Measurements from ENCODE around the gene PET117. TPM values are rescaled to one million over a fixed set of nuclear protein-coding genes. Genes with fewer than 3 reads are reported as not detected.

PET117 gene
- total and polyA plus RNA-seq, 4 donors, result 3.5 to 10.2 (median 8.7) TPM

DNA sequence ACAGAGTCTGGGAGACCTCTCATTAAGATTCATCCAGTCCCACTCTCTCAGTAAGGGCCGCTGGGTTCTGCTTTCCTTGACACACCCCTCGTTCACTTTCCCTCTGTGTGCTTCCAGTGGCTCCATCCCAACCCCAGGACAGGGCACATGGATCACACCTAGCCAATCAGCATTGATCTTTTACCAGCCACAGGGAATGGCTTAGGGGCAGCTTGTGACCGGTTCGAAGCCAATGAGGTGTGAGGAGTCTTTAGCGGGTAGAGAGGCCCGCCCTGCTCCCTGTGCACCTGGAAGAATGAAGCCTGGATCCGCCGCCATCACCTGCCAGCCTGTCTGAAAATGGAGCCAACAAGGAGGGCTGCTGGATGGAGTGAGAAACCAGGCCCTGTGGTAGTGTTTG, 44.8 kb upstream of the PET117 start:
- Histone ChIP-seq H3K27ac (ENCODE audit: low read depth in 1 of 2, low read length in 2 of 2) (no peak overlapping the region), H3K9me3 (ENCODE audit: control insufficient read depth in 4 of 4, low read length in 3 of 4) (no peaks in the 10 kb centered on the region), H3K9ac (ENCODE audit: low read depth in 1 of 2, low read length in 2 of 2) (no peak overlapping the region), H3K36me3 (ENCODE audit: control insufficient read depth in 4 of 4, insufficient read depth in 3 of 4, low read depth in 1 of 4, low read length in 3 of 4) (no peaks in the 10 kb centered on the region), H3K4me3 (ENCODE audit: low read depth in 1 of 3, low read length in 3 of 3) (no peak overlapping the region), H3K4me1 (ENCODE audit: control insufficient read depth in 4 of 4, insufficient read depth in 4 of 4, low read length in 3 of 4) (no peaks in the 10 kb centered on the region), H3K27me3 (ENCODE audit: control insufficient read depth in 4 of 4, insufficient read depth in 4 of 4, low read length in 3 of 4) (peaks cover 0 to 3% (median 0%) of the 10 kb centered on the region in 4 donors)
- TF ChIP-seq, protein P1, sequence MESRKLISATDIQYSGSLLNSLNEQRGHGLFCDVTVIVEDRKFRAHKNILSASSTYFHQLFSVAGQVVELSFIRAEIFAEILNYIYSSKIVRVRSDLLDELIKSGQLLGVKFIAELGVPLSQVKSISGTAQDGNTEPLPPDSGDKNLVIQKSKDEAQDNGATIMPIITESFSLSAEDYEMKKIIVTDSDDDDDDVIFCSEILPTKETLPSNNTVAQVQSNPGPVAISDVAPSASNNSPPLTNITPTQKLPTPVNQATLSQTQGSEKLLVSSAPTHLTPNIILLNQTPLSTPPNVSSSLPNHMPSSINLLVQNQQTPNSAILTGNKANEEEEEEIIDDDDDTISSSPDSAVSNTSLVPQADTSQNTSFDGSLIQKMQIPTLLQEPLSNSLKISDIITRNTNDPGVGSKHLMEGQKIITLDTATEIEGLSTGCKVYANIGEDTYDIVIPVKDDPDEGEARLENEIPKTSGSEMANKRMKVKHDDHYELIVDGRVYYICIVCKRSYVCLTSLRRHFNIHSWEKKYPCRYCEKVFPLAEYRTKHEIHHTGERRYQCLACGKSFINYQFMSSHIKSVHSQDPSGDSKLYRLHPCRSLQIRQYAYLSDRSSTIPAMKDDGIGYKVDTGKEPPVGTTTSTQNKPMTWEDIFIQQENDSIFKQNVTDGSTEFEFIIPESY (IDR thresholded peaks at IDR 0.05), result no peak
- TF ChIP-seq, protein P2, sequence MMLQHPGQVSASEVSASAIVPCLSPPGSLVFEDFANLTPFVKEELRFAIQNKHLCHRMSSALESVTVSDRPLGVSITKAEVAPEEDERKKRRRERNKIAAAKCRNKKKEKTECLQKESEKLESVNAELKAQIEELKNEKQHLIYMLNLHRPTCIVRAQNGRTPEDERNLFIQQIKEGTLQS (IDR thresholded peaks at IDR 0.05), result no peak
- TF ChIP-seq HNF4G (IDR thresholded peaks at IDR 0.05) (no peak), FOXA1 (IDR thresholded peaks at IDR 0.05) (no peak), RAD21 (IDR thresholded peaks at IDR 0.05) (no peak), FOXA2 (IDR thresholded peaks at IDR 0.05) (no peak), RXRA (IDR thresholded peaks at IDR 0.05) (no peak), NR2F2 (IDR thresholded peaks at IDR 0.05) (no peak), JUND (IDR thresholded peaks at IDR 0.05) (no peak), YY1 (IDR thresholded peaks at IDR 0.05) (no peak), GABPA (IDR thresholded peaks at IDR 0.05 in 1 of 2, conservative IDR thresholded peaks at IDR 0.05 in 1 of 2) (no peak), SP1 (IDR thresholded peaks at IDR 0.05) (no peak)
- TF ChIP-seq, protein P3, sequence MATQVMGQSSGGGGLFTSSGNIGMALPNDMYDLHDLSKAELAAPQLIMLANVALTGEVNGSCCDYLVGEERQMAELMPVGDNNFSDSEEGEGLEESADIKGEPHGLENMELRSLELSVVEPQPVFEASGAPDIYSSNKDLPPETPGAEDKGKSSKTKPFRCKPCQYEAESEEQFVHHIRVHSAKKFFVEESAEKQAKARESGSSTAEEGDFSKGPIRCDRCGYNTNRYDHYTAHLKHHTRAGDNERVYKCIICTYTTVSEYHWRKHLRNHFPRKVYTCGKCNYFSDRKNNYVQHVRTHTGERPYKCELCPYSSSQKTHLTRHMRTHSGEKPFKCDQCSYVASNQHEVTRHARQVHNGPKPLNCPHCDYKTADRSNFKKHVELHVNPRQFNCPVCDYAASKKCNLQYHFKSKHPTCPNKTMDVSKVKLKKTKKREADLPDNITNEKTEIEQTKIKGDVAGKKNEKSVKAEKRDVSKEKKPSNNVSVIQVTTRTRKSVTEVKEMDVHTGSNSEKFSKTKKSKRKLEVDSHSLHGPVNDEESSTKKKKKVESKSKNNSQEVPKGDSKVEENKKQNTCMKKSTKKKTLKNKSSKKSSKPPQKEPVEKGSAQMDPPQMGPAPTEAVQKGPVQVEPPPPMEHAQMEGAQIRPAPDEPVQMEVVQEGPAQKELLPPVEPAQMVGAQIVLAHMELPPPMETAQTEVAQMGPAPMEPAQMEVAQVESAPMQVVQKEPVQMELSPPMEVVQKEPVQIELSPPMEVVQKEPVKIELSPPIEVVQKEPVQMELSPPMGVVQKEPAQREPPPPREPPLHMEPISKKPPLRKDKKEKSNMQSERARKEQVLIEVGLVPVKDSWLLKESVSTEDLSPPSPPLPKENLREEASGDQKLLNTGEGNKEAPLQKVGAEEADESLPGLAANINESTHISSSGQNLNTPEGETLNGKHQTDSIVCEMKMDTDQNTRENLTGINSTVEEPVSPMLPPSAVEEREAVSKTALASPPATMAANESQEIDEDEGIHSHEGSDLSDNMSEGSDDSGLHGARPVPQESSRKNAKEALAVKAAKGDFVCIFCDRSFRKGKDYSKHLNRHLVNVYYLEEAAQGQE (IDR thresholded peaks at IDR 0.05), result no peak
- TF ChIP-seq, protein P4, sequence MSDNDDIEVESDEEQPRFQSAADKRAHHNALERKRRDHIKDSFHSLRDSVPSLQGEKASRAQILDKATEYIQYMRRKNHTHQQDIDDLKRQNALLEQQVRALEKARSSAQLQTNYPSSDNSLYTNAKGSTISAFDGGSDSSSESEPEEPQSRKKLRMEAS (IDR thresholded peaks at IDR 0.05), result no peak
- no peak for DNase-seq (ENCODE audit: low spot score)
- WGBS, result 82% methylated on average over 8 of the region's 8 CpGs

GRCh38 chr20:18093388-18093787, 44.3 kb upstream of the PET117 start:
- WGBS, result 77% methylated on average over 10 of the region's 10 CpGs
- no peak for DNase-seq (ENCODE audit: low spot score)
- Histone ChIP-seq H3K4me1 (ENCODE audit: control insufficient read depth in 4 of 4, insufficient read depth in 4 of 4, low read length in 3 of 4) (no peaks in the 10 kb centered on the region), H3K27me3 (ENCODE audit: control insufficient read depth in 4 of 4, insufficient read depth in 4 of 4, low read length in 3 of 4) (peaks cover 0 to 3% (median 0%) of the 10 kb centered on the region in 4 donors), H3K9ac (ENCODE audit: low read depth in 1 of 2, low read length in 2 of 2) (no peak overlapping the region), H3K9me3 (ENCODE audit: control insufficient read depth in 4 of 4, low read length in 3 of 4) (no peaks in the 10 kb centered on the region), H3K27ac (ENCODE audit: low read depth in 1 of 2, low read length in 2 of 2) (no peak overlapping the region), H3K36me3 (ENCODE audit: control insufficient read depth in 4 of 4, insufficient read depth in 3 of 4, low read depth in 1 of 4, low read length in 3 of 4) (no peaks in the 10 kb centered on the region), H3K4me3 (ENCODE audit: low read depth in 1 of 3, low read length in 3 of 3) (no peak overlapping the region)
- no peak for TF ChIP-seq NR2F2 (IDR thresholded peaks at IDR 0.05)
- no peak for TF ChIP-seq EGR1 (IDR thresholded peaks at IDR 0.05; ENCODE audit: low read depth in 2 of 2)
- TF ChIP-seq, protein P4 (IDR thresholded peaks at IDR 0.05), result no peak
- TF ChIP-seq TAF1 (conservative IDR thresholded peaks at IDR 0.05), result no peak

Data from liver (tissue), 9 donors.